ENCODE results near the gene RSRP1. TPM values are rescaled to one million over a fixed set of nuclear protein-coding genes. Genes with fewer than 3 reads are reported as not detected.

RSRP1 gene
- total and polyA plus RNA-seq, 2 of the 13 experiments (the other 11 are each of a cell fraction or from before 2014, with no cell fraction given) = 43.9 to 52.8 TPM

DNA sequence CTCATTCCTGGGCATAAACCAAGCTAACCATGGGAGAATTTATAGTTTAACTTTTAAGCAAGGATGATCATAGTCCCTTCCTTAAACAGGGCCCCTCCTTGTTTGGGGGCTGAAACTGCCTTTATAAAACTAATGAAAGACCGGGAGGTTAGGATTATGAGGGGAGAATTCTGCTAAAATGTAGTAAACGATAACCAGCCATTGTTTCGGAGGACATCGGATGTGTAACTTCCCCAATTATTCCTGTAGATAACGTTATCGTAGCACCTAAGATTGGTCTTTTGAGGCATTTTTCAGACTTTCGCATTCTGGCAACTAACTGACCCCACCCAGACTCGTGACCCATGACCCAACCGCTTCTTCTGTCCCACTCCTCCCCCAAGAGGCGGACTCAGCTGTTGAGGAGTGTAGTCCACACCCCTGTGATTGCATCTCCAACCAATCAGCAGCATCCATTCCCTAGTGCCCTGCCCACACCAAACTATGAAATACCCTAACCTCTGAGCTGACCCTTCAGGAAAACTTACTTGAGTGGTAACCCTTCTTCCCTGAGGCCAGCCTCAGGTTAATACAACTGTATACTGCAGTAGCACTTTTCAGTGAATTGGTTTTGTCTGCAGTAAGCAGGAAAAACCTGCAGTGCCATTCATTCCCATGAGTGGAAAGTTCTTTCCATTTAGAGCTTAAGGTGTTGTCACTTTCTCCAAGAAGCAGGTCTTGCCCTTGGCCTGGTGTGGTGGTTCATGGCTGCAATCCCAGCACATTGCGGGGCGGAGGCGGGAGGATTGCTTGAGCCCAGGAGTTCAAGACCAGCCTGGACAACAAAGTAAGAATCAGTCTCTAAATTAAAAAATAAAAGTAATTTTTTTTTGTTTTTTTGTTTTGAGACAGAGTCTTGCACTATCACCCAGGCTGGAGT lies 14.1 kb downstream of the RSRP1 start:
- H2AFZ ChIP-seq (ENCODE audit: low read length) = no peak overlapping the region
- peak; percentile 94 for ATAC-seq
- peak overlapping the region; percentile 85 for H3K9ac ChIP-seq (ENCODE audit: insufficient read depth, low read depth, low read length)
- CTCF ChIA-PET (ENCODE audit: low intra/inter-chr PET ratio, low total read pairs) = no interaction called here
- WGBS (ENCODE audit: low lambda C conversion rate) = 24% methylated on average over 13 of the region's 13 CpGs
- intact Hi-C loops (cut with micrococcal nuclease; ENCODE audit: unreplicated experiment) (loop anchor here (1.0 kb wide), 1 partner anchor 35 kb away; no protein-coding TSS in a partner anchor), in situ Hi-C loops (cut with HindIII; ENCODE audit: extremely low pct_ligation_motif_present, low pct_unique_long_range_greater_than_20kb) (no loop called here)
- no peaks in the 10 kb centered on the region for H3K27me3 ChIP-seq (ENCODE audit: control insufficient read depth in 1 of 2, insufficient read depth in 2 of 2, low read length in 2 of 2)
- peak; percentile 97 for FAIRE-seq
- peaks cover 0 to 14% of the 10 kb centered on the region in 2 experiments; a peak in 3 of 5 replicates for H3K36me3 ChIP-seq (replicated peaks in 1 of 2; ENCODE audit: control insufficient read depth in 1 of 2, insufficient read depth in 2 of 2, low read length in 2 of 2)
- no peaks in the 10 kb centered on the region for H4K20me1 ChIP-seq (ENCODE audit: insufficient read depth, low read length)
- peak overlapping the region; percentile 74 to 86 (median 84) for H3K4me3 ChIP-seq (replicated peaks in 1 of 3; ENCODE audit: insufficient read depth in 1 of 3, low read depth in 2 of 3, low read length in 3 of 3)
- peak; percentile 91 for DNase-seq (ENCODE audit: low spot score)
- peak overlapping the region; percentile 82 for H3K27ac ChIP-seq (ENCODE audit: extremely low read length, insufficient read depth, low read length)
- no peaks in the 10 kb centered on the region for H3K9me3 ChIP-seq (ENCODE audit: low read length)
- H3K4me2 ChIP-seq (ENCODE audit: low read depth, low read length) = peak overlapping the region; percentile 92
- peaks cover 21% of the 10 kb centered on the region for H3K4me1 ChIP-seq (ENCODE audit: insufficient read depth, low read length)
- TSS peak; percentile 97 for BruUV-seq (replicated peaks)
- POLR2A ChIA-PET = interaction anchor here (1.0 to 2.4 kb wide), 20 partner anchors 8 to 528 kb away, joined by 3 to 59 read pairs (median 6); partner anchors contain the start of genes MACO1 and RSRP1
- peaks cover 20% of the 10 kb centered on the region for H3K79me2 ChIP-seq (ENCODE audit: insufficient read depth, low read length)
- TF ChIP-seq ZFP90 (CRISPR knock-in tag; IDR thresholded peaks at IDR 0.05; ENCODE audit: borderline replicate concordance) (no peak), ZNF274 (CRISPR knock-in tag; IDR thresholded peaks at IDR 0.05) (peak; percentile 23; the same call in 1 of the 2 replicates), NPAS2 (CRISPR knock-in tag; IDR thresholded peaks at IDR 0.05; ENCODE audit: borderline replicate concordance) (no peak), FOXK2 (IDR thresholded peaks at IDR 0.05) (no peak), PAWR (CRISPR knock-in tag; IDR thresholded peaks at IDR 0.05; ENCODE audit: borderline replicate concordance) (no peak), HCFC1 (IDR thresholded peaks at IDR 0.05; ENCODE audit: low read depth, low read length) (no peak), TSC22D2 (CRISPR knock-in tag; IDR thresholded peaks at IDR 0.05; ENCODE audit: borderline replicate concordance) (no peak), ZBTB1 (CRISPR knock-in tag; IDR thresholded peaks at IDR 0.05; ENCODE audit: borderline replicate concordance) (no peak), ARNTL (CRISPR knock-in tag; IDR thresholded peaks at IDR 0.05) (0 out of 2 replicates have a peak, but pooled peaks have one; percentile 11), PPARG (CRISPR knock-in tag; conservative IDR thresholded peaks at IDR 0.05) (peak; percentile 33; the same call in 1 of the 2 replicates), CCDC6 (CRISPR knock-in tag; IDR thresholded peaks at IDR 0.05) (no peak), ZNF7 (CRISPR knock-in tag; IDR thresholded peaks at IDR 0.05) (no peak), ZMYM4 (CRISPR knock-in tag; IDR thresholded peaks at IDR 0.05) (0 out of 2 replicates have a peak, but pooled peaks have one; percentile 19), ZEB1 (IDR thresholded peaks at IDR 0.05; ENCODE audit: insufficient replicate concordance, low read depth) (no peak), RBFOX2 (IDR thresholded peaks at IDR 0.05; ENCODE audit: low read depth, low read length) (peak; percentile 68), ZNF552 (CRISPR knock-in tag; IDR thresholded peaks at IDR 0.05; ENCODE audit: borderline replicate concordance) (no peak), SP5 (CRISPR knock-in tag; IDR thresholded peaks at IDR 0.05; ENCODE audit: borderline replicate concordance, low read depth) (peak; percentile 40; the same call in 1 of the 2 replicates), ZC3H13 (CRISPR knock-in tag; IDR thresholded peaks at IDR 0.05) (0 out of 2 replicates have a peak, but pooled peaks have one; percentile 43), GABPA (IDR thresholded peaks at IDR 0.05; ENCODE audit: low read depth, low read length) (no peak), GABPA (CRISPR knock-in tag; IDR thresholded peaks at IDR 0.05; ENCODE audit: low read depth) (peak; percentile 42; the same call in 1 of the 2 replicates)
- TF ChIP-seq, protein P1, sequence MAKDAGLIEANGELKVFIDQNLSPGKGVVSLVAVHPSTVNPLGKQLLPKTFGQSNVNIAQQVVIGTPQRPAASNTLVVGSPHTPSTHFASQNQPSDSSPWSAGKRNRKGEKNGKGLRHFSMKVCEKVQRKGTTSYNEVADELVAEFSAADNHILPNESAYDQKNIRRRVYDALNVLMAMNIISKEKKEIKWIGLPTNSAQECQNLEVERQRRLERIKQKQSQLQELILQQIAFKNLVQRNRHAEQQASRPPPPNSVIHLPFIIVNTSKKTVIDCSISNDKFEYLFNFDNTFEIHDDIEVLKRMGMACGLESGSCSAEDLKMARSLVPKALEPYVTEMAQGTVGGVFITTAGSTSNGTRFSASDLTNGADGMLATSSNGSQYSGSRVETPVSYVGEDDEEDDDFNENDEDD (CRISPR knock-in tag; IDR thresholded peaks at IDR 0.05; ENCODE audit: borderline replicate concordance) = no peak
- TF ChIP-seq, protein P2, sequence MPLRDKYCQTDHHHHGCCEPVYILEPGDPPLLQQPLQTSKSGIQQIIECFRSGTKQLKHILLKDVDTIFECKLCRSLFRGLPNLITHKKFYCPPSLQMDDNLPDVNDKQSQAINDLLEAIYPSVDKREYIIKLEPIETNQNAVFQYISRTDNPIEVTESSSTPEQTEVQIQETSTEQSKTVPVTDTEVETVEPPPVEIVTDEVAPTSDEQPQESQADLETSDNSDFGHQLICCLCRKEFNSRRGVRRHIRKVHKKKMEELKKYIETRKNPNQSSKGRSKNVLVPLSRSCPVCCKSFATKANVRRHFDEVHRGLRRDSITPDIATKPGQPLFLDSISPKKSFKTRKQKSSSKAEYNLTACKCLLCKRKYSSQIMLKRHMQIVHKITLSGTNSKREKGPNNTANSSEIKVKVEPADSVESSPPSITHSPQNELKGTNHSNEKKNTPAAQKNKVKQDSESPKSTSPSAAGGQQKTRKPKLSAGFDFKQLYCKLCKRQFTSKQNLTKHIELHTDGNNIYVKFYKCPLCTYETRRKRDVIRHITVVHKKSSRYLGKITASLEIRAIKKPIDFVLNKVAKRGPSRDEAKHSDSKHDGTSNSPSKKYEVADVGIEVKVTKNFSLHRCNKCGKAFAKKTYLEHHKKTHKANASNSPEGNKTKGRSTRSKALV (CRISPR knock-in tag; IDR thresholded peaks at IDR 0.05) = no peak
